SU-DHL-6 (cell line): ENCODE results near the gene ELK4.
"Not testable (repeated sequence)": the region's sequence is repeated elsewhere in the genome, so short reads cannot be mapped to it uniquely, and the experiment has no call there.

Experiments
- H2AFZ ChIP-seq: fragments of 200-600 bp; sonication (generic); 2 replicates; pipeline ENCODE4 v1.6.1; 2014; ENCODE audit warnings: low read depth, mild to moderate bottlenecking, moderate library complexity, mixed read lengths, antibody characterized with exemption, low read length; ENCODE audit not compliant: severe bottlenecking
- H3F3A ChIP-seq: fragments of 200-600 bp; shearing (Covaris generic); 2 replicates; pipeline ENCODE4 v1.6.0; 2016; ENCODE audit warnings: antibody characterized with exemption, mild to moderate bottlenecking; ENCODE audit not compliant: insufficient read depth
- H3K27ac ChIP-seq: fragments of 200-600 bp; sonication (generic); 2 replicates; pipeline ENCODE4 v1.5.1; 2016; ENCODE audit warnings: low read depth, mild to moderate bottlenecking, low read length, moderate library complexity, mixed read lengths
- H3K27me3 ChIP-seq: fragments of 200-600 bp; sonication (generic), shearing (Covaris generic); 2 replicates; pipeline ENCODE4 v1.6.0; 2014; ENCODE audit warnings: mild to moderate bottlenecking, low read length
- H3K36me3 ChIP-seq: fragments of 200-600 bp; sonication (generic); 2 replicates; pipeline ENCODE4 v1.6.1; 2014; ENCODE audit warnings: mild to moderate bottlenecking, low read length, mixed read lengths
- H3K4me2 ChIP-seq: fragments of 300-600, 200-600 bp; shearing (Covaris generic), sonication (generic); 2 replicates; pipeline ENCODE4 v1.6.0; 2014; ENCODE audit warnings: low read length, low read depth, mild to moderate bottlenecking; ENCODE audit not compliant: poor library complexity, severe bottlenecking
- H3K4me3 ChIP-seq: fragments of 200-600 bp; sonication (generic); 2 replicates; pipeline ENCODE4 v1.5.1; 2014; ENCODE audit warnings: antibody characterized with exemption, low read length, mild to moderate bottlenecking, mixed read lengths; ENCODE audit not compliant: insufficient read depth, poor library complexity, severe bottlenecking
- H3K79me2 ChIP-seq: fragments of 200-600 bp; sonication (generic); 2 replicates; pipeline ENCODE4 v1.6.1; 2014; ENCODE audit warnings: mild to moderate bottlenecking, low read length, moderate library complexity; ENCODE audit not compliant: insufficient read depth
- H3K9ac ChIP-seq: fragments of 200-600 bp; sonication (generic); 2 replicates; pipeline ENCODE4 v1.7.0; 2014; ENCODE audit warnings: mild to moderate bottlenecking, low read length
- H3K9me2 ChIP-seq: fragments of 200-600 bp; sonication (generic); replicated peaks from 2 replicates; pipeline ENCODE4 v1.6.1; 2014; ENCODE audit warnings: low read length; ENCODE audit not compliant: insufficient read depth
- H3K9me3 ChIP-seq: fragments of 200-600 bp; sonication (generic); 2 replicates; pipeline ENCODE4 v1.6.1; 2014; ENCODE audit warnings: low read length, mixed read lengths; ENCODE audit not compliant: insufficient read depth
- H4K20me1 ChIP-seq: fragments of 200-600 bp; sonication (generic); 2 replicates; pipeline ENCODE4 v1.6.1; 2014; ENCODE audit warnings: low read depth, mild to moderate bottlenecking, antibody characterized with exemption, low read length, moderate library complexity, mixed read lengths
- EZH2phosphoT487 ChIP-seq: fragments of 200-600 bp; sonication (generic), shearing (Covaris generic); conservative IDR thresholded peaks from 2 replicates; pipeline ENCODE4 v1.6.1; 2018; ENCODE audit warnings: mild to moderate bottlenecking, antibody characterized with exemption, low read length, moderate library complexity, mixed read lengths
- TF ChIP-seq, protein P1 (sequence below): fragments of 200-600 bp; sonication (generic); IDR thresholded peaks from one replicate; pipeline ENCODE4 v1.5.1; 2017; ENCODE audit warnings: antibody characterized with exemption, mild to moderate bottlenecking, low read length, moderate library complexity; ENCODE audit not compliant: insufficient read depth, poor library complexity, severe bottlenecking

The ELK4 gene

DNA sequence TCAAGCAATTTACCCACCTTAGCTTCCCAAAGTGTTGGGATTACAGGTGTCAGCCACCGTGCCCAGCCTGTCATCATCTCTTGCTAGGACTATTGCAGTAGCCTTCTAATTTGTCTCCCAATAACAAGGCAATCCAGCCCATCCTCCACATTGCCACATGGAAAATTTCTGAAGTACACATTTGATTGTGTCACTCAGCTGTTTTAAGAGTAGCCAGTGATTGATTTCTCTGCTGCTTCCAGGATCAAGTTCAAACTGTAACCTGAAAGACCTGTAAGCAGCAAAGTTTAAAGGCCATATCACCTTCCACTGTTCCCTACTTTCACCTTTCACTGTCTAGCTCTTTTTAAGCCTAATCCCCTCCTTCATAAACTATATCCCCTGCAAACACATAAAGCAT is 7.8 kb upstream of the ELK4 start:
- Histone ChIP-seq H3K36me3 (no peaks in the 10 kb centered on the region), H3K9me2 (no peaks in the 10 kb centered on the region), H3K4me2 (no peak overlapping the region), H4K20me1 (no peaks in the 10 kb centered on the region), H3K27me3 (no peaks in the 10 kb centered on the region), H3K9ac (no peak overlapping the region), H3K4me3 (no peak overlapping the region), H3F3A (no peaks in the 10 kb centered on the region), H3K9me3 (no peaks in the 10 kb centered on the region), H3K79me2 (no peaks in the 10 kb centered on the region), H3K27ac (no peak overlapping the region), H2AFZ (no peak overlapping the region)
- TF ChIP-seq, protein P1, sequence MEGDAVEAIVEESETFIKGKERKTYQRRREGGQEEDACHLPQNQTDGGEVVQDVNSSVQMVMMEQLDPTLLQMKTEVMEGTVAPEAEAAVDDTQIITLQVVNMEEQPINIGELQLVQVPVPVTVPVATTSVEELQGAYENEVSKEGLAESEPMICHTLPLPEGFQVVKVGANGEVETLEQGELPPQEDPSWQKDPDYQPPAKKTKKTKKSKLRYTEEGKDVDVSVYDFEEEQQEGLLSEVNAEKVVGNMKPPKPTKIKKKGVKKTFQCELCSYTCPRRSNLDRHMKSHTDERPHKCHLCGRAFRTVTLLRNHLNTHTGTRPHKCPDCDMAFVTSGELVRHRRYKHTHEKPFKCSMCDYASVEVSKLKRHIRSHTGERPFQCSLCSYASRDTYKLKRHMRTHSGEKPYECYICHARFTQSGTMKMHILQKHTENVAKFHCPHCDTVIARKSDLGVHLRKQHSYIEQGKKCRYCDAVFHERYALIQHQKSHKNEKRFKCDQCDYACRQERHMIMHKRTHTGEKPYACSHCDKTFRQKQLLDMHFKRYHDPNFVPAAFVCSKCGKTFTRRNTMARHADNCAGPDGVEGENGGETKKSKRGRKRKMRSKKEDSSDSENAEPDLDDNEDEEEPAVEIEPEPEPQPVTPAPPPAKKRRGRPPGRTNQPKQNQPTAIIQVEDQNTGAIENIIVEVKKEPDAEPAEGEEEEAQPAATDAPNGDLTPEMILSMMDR, result no peak
- no peak for TF ChIP-seq EZH2phosphoT487

DNA sequence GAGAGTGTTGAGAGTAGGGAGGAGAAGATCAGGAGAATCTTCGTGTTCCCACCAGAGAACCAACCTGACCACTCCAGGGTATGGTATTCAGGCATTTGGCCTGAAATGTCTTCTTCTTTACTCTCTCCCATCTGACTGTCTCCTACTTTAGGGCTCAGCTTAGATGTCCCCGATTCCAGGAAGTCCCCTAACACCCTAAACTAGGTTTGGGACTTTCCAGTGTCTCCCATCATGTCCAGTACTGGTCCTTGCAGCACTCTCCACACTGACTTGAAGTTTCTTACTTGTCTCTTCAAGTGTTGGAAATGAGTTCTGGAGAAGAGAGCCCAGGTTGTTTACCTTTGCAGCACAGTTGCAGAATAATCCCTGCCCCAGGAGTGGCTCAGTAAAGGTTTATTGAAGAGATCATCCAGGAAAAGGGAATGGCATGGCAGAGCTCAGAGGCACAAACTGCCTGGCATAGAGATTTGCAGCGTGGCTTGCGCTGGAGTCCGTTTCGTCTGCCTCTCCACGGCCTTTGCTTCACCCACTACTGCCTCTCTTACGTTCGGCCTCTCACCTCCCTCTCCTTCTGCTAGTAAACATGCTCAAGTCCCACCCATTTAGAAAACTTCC is 6.2 kb upstream of the ELK4 start:
- no peak overlapping the region for H3K9ac ChIP-seq
- no peak for TF ChIP-seq EZH2phosphoT487
- TF ChIP-seq, protein P1, result no peak
- H2AFZ ChIP-seq, result no peak overlapping the region
- H3K27me3 ChIP-seq, result no peaks in the 10 kb centered on the region
- no peak overlapping the region for H3K4me3 ChIP-seq
- no peaks in the 10 kb centered on the region for H4K20me1 ChIP-seq
- no peak overlapping the region for H3K27ac ChIP-seq
- no peak overlapping the region for H3K4me2 ChIP-seq
- no peaks in the 10 kb centered on the region for H3K9me3 ChIP-seq
- H3K36me3 ChIP-seq, result no peaks in the 10 kb centered on the region
- peaks cover 9% of the 10 kb centered on the region; the same call in 1 of the 2 replicates for H3F3A ChIP-seq
- H3K79me2 ChIP-seq, result no peaks in the 10 kb centered on the region
- H3K9me2 ChIP-seq, result no peaks in the 10 kb centered on the region

DNA sequence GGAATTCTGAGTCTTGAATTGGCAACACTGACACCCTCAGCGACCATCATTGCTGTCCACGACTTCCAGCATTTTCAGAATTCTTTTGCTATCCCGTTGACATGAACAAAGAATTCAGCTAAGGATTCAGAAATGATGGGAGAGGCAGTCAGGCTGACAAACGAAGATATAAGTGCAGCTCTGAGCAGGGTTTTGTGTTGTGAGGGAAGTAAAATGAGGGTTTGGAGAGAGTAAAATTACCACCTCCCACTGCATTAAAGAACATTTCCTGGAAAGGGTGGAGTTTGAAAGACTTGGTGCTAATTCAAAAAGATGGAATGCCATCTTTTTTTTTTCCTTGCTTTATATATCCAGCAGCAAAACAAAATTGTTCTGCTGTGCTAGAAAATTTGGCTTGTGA is 4.9 kb upstream of the ELK4 start:
- Histone ChIP-seq H2AFZ (no peak overlapping the region), H3K36me3 (no peaks in the 10 kb centered on the region), H3K27me3 (no peaks in the 10 kb centered on the region), H3K4me2 (no peak overlapping the region), H3K27ac (no peak overlapping the region), H3K79me2 (no peaks in the 10 kb centered on the region), H3K9me2 (no peaks in the 10 kb centered on the region), H3F3A (peaks cover 11% of the 10 kb centered on the region; the same call in 1 of the 2 replicates), H4K20me1 (no peaks in the 10 kb centered on the region), H3K9ac (no peak overlapping the region), H3K4me3 (no peak overlapping the region), H3K9me3 (no peaks in the 10 kb centered on the region)
- no peak for TF ChIP-seq EZH2phosphoT487
- TF ChIP-seq, protein P1, result no peak

DNA sequence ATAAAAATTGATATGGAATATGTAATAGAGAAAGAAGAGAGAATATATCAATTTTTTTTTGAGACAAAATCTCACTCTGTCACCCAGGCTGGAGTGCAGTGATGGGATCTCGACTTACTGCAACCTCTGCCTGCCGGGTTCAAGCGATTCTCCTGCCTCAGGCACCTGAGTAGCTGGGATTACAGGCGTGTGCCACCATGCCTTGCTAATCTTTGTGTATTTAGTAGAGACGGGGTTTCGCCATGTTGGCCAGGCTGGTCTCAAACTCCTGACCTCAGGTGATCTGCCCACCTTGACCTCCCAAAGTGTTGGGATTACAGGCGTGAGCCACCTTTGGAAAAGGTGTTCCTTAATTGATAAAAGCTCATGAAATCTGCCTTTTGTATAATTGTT is 4.3 kb upstream of the ELK4 start:
- not testable (repeated sequence) for H3K27ac ChIP-seq, H3K36me3 ChIP-seq, H3K9me2 ChIP-seq, H3K9me3 ChIP-seq, H3K9ac ChIP-seq, H3K79me2 ChIP-seq, H2AFZ ChIP-seq, H3K4me2 ChIP-seq, H3K27me3 ChIP-seq, H3K4me3 ChIP-seq, H4K20me1 ChIP-seq
- H3F3A ChIP-seq, result peaks cover 13% of the 10 kb centered on the region
